ENCODE data around the gene CALCOCO2. TPM values are rescaled to one million over a fixed set of nuclear protein-coding genes. Genes with fewer than 3 reads are reported as not detected.
A peak's percentile ranks its signal among the peaks of the same experiment; 100 is the strongest.

Gene CALCOCO2
- total and polyA plus RNA-seq, 10 donors, result 30.1 to 167 (median 126) TPM

DNA sequence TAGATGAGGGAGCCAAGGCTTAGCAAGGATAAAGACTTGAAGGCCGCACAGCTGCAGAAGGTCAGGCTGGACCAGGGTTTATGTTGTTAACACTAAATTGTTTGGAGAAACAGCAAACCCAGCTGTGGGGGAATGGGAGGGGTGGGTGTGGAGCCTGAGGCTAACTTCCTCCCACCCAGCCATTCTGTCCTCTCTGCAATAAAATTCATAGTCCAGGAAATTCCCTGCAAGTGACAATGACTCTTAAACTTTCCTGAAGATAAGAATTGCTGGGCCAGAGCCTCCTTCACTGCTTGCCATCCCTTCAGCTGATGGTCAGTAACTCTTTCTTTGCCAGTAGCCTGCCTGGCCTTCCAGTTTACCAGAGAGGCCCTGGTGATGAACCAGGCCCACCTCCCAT is 42.4 kb downstream of the CALCOCO2 start:
- H3K4me3 ChIP-seq, result no peak overlapping the region
- no peaks in the 10 kb centered on the region for H3K36me3 ChIP-seq
- H3K27ac ChIP-seq, result peak overlapping the region in 6 of 8 donors; percentile 26 to 71 (median 60)
- intact Hi-C loops (cut with DNase I; ENCODE audit: low total_unique reads), result loop anchor here (10.0 kb wide), 1 partner anchor 148 kb away; the partner anchor contains the start of genes HOXB13, PRAC1 and PRAC2
- TF ChIP-seq, protein P1, sequence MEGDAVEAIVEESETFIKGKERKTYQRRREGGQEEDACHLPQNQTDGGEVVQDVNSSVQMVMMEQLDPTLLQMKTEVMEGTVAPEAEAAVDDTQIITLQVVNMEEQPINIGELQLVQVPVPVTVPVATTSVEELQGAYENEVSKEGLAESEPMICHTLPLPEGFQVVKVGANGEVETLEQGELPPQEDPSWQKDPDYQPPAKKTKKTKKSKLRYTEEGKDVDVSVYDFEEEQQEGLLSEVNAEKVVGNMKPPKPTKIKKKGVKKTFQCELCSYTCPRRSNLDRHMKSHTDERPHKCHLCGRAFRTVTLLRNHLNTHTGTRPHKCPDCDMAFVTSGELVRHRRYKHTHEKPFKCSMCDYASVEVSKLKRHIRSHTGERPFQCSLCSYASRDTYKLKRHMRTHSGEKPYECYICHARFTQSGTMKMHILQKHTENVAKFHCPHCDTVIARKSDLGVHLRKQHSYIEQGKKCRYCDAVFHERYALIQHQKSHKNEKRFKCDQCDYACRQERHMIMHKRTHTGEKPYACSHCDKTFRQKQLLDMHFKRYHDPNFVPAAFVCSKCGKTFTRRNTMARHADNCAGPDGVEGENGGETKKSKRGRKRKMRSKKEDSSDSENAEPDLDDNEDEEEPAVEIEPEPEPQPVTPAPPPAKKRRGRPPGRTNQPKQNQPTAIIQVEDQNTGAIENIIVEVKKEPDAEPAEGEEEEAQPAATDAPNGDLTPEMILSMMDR (IDR thresholded peaks at IDR 0.05 in 8 of 11, conservative IDR thresholded peaks at IDR 0.05 in 3 of 11), result no peak
- peak in 1 of 3 donors; percentile 15 for TF ChIP-seq POLR2AphosphoS5 (IDR thresholded peaks at IDR 0.05)
- H3K27me3 ChIP-seq (replicated peaks in 1 of 7), result no peaks in the 10 kb centered on the region
- no peak for DNase-seq
- H3K4me1 ChIP-seq, result peaks cover 8 to 53% (median 26%) of the 10 kb centered on the region in 6 donors
- 32 to 70% (median 64%) methylated on average over 1 of the region's 1 CpG for WGBS, 5 donors
- no peaks in the 10 kb centered on the region for H3K9me3 ChIP-seq

DNA sequence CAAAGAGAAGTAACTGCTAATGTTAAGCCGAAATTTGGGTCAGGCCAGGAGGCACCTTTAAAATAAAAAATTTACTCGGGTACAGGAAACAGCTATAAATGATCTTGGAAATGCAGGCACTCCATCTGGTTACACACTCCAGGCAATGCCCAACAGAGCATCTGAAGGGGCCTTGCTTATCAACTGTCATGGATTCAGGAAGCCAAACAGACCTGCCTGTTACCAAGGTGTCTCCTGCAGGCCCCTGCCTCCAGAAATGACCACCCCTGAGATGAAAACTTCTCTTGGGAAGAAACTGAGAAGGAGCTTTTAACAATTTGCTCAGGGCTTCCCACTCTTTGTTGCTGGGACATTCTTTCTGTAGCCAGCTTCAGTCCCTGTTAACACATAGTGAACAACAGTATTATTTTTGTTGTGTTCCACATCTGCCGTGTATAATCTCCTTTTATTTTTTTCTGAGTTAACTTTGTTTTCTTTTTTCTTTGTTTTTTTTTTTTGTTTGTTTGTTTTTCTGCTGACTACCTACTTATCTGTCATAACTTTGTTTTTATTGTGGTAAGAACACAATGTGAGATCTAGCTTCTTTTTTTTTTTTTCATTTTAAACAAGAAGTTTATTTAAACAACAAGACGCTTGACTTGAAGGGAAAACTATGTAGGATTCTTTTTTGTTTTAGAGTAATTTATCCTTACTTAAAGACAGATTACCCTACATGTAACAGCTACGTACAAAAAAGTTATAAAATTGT is 43.0 kb downstream of the CALCOCO2 start:
- no peaks in the 10 kb centered on the region for H3K9me3 ChIP-seq
- peak overlapping the region in 6 of 8 donors; percentile 26 to 71 (median 60) for H3K27ac ChIP-seq
- H3K36me3 ChIP-seq, result no peaks in the 10 kb centered on the region
- TF ChIP-seq, protein P1 (IDR thresholded peaks at IDR 0.05 in 8 of 11, conservative IDR thresholded peaks at IDR 0.05 in 3 of 11), result no peak
- TF ChIP-seq POLR2A (IDR thresholded peaks at IDR 0.05) (no peak), POLR2AphosphoS5 (IDR thresholded peaks at IDR 0.05) (no peak)
- WGBS, 5 donors, result 54 to 66% (median 60%) methylated on average over 5 of the region's 5 CpGs
- peaks cover 8 to 60% (median 26%) of the 10 kb centered on the region in 6 donors for H3K4me1 ChIP-seq
- intact Hi-C loops (cut with DNase I; ENCODE audit: low total_unique reads), result loop anchor here (10.0 kb wide), 1 partner anchor 149 kb away; the partner anchor contains the start of genes HOXB13, PRAC1 and PRAC2
- H3K27me3 ChIP-seq (replicated peaks in 1 of 7), result no peaks in the 10 kb centered on the region
- DNase-seq, result no peak
- H3K4me3 ChIP-seq, result no peak overlapping the region

DNA sequence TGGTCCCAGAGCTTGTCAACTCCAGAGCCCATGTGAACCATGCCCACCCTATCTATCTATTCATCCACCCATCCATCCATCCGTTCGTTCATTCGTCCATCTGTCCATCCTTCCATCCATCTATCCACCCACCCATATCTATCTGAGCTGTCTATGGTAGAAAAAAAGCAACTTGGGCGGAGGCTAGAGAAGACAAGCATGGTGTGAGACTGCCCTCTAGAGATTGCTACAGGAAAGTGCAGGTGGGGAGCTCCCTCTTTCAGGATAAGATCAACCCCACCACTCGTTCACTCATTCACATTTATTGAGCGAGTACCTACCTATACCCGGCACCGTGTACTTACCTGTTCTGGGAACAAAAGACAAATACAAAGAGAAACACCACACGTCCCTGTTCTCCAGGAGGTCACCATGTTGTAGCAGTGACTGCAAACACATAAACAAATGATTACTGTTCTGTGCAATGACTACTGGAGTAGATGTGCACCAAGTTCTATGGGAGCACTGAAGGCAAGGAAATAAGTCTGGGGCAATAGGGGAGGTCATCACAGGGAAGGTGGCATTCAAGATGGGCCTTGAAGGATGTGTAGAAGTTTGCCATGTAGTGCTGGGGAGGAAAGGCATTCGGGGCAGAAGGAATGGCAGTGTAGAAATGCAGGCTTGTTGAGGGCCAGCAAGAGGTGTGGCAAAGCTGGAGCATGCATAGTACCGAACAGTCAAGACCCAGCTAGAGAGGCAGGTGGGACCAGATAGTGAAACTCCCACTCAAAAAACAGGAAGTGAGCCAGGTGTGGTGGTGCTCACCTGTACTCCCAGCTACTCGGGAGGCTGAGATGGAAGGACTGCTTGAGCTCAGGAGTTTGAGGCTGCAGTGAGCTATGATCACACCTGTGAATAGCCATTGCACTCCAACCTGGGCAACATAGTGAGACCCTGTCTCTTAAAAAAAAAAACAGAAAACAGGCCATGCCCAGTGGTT is 48.4 kb downstream of the CALCOCO2 start:
- Histone ChIP-seq H3K4me3 (no peak overlapping the region), H3K9me3 (no peaks in the 10 kb centered on the region), H3K4me1 (peaks cover 0 to 22% (median 2%) of the 10 kb centered on the region in 6 donors), H3K27ac (no peak overlapping the region), H3K27me3 (replicated peaks in 1 of 7) (no peaks in the 10 kb centered on the region), H3K36me3 (no peaks in the 10 kb centered on the region)
- 19 to 23% (median 22%) methylated on average over 12 of the region's 12 CpGs for WGBS, 5 donors
- TF ChIP-seq, protein P1 (IDR thresholded peaks at IDR 0.05 in 8 of 11, conservative IDR thresholded peaks at IDR 0.05 in 3 of 11), result peak; percentile 84 to 97 (median 94)
- no peak for TF ChIP-seq POLR2AphosphoS5 (IDR thresholded peaks at IDR 0.05)
- TF ChIP-seq POLR2A (IDR thresholded peaks at IDR 0.05), result no peak
- no peak for DNase-seq
- intact Hi-C loops (cut with DNase I; ENCODE audit: low total_unique reads), result loop anchor here (5.0 to 10.0 kb wide), 3 partner anchors 67 to 202 kb away; partner anchors contain the start of genes HOXB13, PRAC1 and PRAC2
